ENCODE measurements around the gene SPON1. TPM values are rescaled to one million over a fixed set of nuclear protein-coding genes. Genes with fewer than 3 reads are reported as not detected.

Gene SPON1
- total RNA-seq, 3 donors from 2014 or later (not counting 1 experiment from before 2014, with no cell fraction given), result 0.09 to 0.18 TPM; not detected in 1

GRCh38 chr11:13942378-13942777 lies 20.1 kb upstream of the SPON1 start:
- peaks cover 9% of the 10 kb centered on the region for H3K36me3 Mint-ChIP-seq

GRCh38 chr11:13942971-13943381 lies 19.5 kb upstream of the SPON1 start:
- Mint-ChIP-seq H3K36me3 (peaks cover 3% of the 10 kb centered on the region), H3K4me1 (peaks cover 7% of the 10 kb centered on the region in 2 donors), H3K4me3 (no peak overlapping the region), H3K9me3 (peaks cover 0 to under 1% of the 10 kb centered on the region in 2 donors), H3K27ac (no peak overlapping the region), H3K27me3 (ENCODE audit: low read depth in 2 of 2) (peaks cover 3 to 14% of the 10 kb centered on the region in 2 donors)
- Histone ChIP-seq H3K9me3 (ENCODE audit: control insufficient read depth, insufficient read depth, low read length) (no peaks in the 10 kb centered on the region), H3K27ac (ENCODE audit: low read length) (no peak overlapping the region), H3K4me3 (ENCODE audit: low read length) (no peak overlapping the region), H3K4me1 (ENCODE audit: control insufficient read depth, insufficient read depth, low read length) (peaks cover 10% of the 10 kb centered on the region), H3K36me3 (ENCODE audit: control insufficient read depth, insufficient read depth, low read length) (no peaks in the 10 kb centered on the region), H3K27me3 (ENCODE audit: control insufficient read depth, insufficient read depth, low read length) (no peaks in the 10 kb centered on the region)
- ATAC-seq (no peak), DNase-seq (no peak)
- intact Hi-C loops (cut with micrococcal nuclease), result no loop called here
- TF ChIP-seq CTCF (IDR thresholded peaks at IDR 0.05), result no peak

More at GRCh38 chr11:13942378-13942777, 20.1 kb upstream of the SPON1 start:
- H3K9me3 ChIP-seq (ENCODE audit: control insufficient read depth, insufficient read depth, low read length), result no peaks in the 10 kb centered on the region
- H3K36me3 ChIP-seq (ENCODE audit: control insufficient read depth, insufficient read depth, low read length), result no peaks in the 10 kb centered on the region
- H3K27ac Mint-ChIP-seq, result no peak overlapping the region
- no peak for DNase-seq
- H3K27me3 Mint-ChIP-seq (ENCODE audit: low read depth in 2 of 2), result peaks cover 3 to 18% of the 10 kb centered on the region in 2 donors
- peaks cover 10% of the 10 kb centered on the region for H3K4me1 ChIP-seq (ENCODE audit: control insufficient read depth, insufficient read depth, low read length)
- 100% methylated on average over 1 of the region's 1 CpG for WGBS (ENCODE audit: insufficient coverage)
- TF ChIP-seq CTCF (IDR thresholded peaks at IDR 0.05), result no peak
- intact Hi-C loops (cut with micrococcal nuclease), result no loop called here
- H3K9me3 Mint-ChIP-seq, result peaks cover 0 to 2% of the 10 kb centered on the region in 2 donors
- H3K27me3 ChIP-seq (ENCODE audit: control insufficient read depth, insufficient read depth, low read length), result no peaks in the 10 kb centered on the region
- no peak overlapping the region for H3K4me3 Mint-ChIP-seq
- ATAC-seq, result no peak
- no peak overlapping the region for H3K4me3 ChIP-seq (ENCODE audit: low read length)
- peaks cover 7% of the 10 kb centered on the region in 2 donors for H3K4me1 Mint-ChIP-seq
- no peak overlapping the region for H3K27ac ChIP-seq (ENCODE audit: low read length)

- DNase-seq (no peak), ATAC-seq (no peak)
- no peak for TF ChIP-seq CTCF (IDR thresholded peaks at IDR 0.05)
- Histone ChIP-seq H3K4me3 (ENCODE audit: low read length) (no peak overlapping the region), H3K27me3 (ENCODE audit: control insufficient read depth, insufficient read depth, low read length) (no peaks in the 10 kb centered on the region), H3K9me3 (ENCODE audit: control insufficient read depth, insufficient read depth, low read length) (no peaks in the 10 kb centered on the region), H3K27ac (ENCODE audit: low read length) (no peak overlapping the region), H3K36me3 (ENCODE audit: control insufficient read depth, insufficient read depth, low read length) (no peaks in the 10 kb centered on the region), H3K4me1 (ENCODE audit: control insufficient read depth, insufficient read depth, low read length) (peaks cover 10% of the 10 kb centered on the region)
- H3K4me1 Mint-ChIP-seq, result peaks cover 7% of the 10 kb centered on the region in 2 donors
- H3K4me3 Mint-ChIP-seq, result no peak overlapping the region
- 90% methylated on average over 3 of the region's 3 CpGs for WGBS (ENCODE audit: insufficient coverage)
- no peak overlapping the region for H3K27ac Mint-ChIP-seq
- intact Hi-C loops (cut with micrococcal nuclease), result no loop called here
- H3K27me3 Mint-ChIP-seq (ENCODE audit: low read depth in 2 of 2), result peaks cover 3 to 6% of the 10 kb centered on the region in 2 donors
- no peaks in the 10 kb centered on the region for H3K36me3 Mint-ChIP-seq
- no peaks in the 10 kb centered on the region for H3K9me3 Mint-ChIP-seq
Measured at GRCh38 chr11:13944016-13944415, 18.5 kb upstream of the SPON1 start.

- no peaks in the 10 kb centered on the region for H3K36me3 Mint-ChIP-seq
- peaks cover 8% of the 10 kb centered on the region for H3K4me1 ChIP-seq (ENCODE audit: control insufficient read depth, insufficient read depth, low read length)
- H3K36me3 ChIP-seq (ENCODE audit: control insufficient read depth, insufficient read depth, low read length), result no peaks in the 10 kb centered on the region
- WGBS (ENCODE audit: insufficient coverage), result 98% methylated on average over 3 of the region's 3 CpGs
- TF ChIP-seq CTCF (IDR thresholded peaks at IDR 0.05), result no peak
- no peaks in the 10 kb centered on the region for H3K9me3 Mint-ChIP-seq
- H3K4me3 Mint-ChIP-seq, result no peak overlapping the region
- H3K27me3 ChIP-seq (ENCODE audit: control insufficient read depth, insufficient read depth, low read length), result no peaks in the 10 kb centered on the region
- DNase-seq (no peak), ATAC-seq (no peak)
- H3K9me3 ChIP-seq (ENCODE audit: control insufficient read depth, insufficient read depth, low read length), result no peaks in the 10 kb centered on the region
- H3K4me3 ChIP-seq (ENCODE audit: low read length), result no peak overlapping the region
- H3K27ac Mint-ChIP-seq, result no peak overlapping the region
- peaks cover 6% of the 10 kb centered on the region in 2 donors for H3K27me3 Mint-ChIP-seq (ENCODE audit: low read depth in 2 of 2)
- H3K4me1 Mint-ChIP-seq, result peaks cover 7% of the 10 kb centered on the region in 2 donors
- H3K27ac ChIP-seq (ENCODE audit: low read length), result no peak overlapping the region
- intact Hi-C loops (cut with micrococcal nuclease), result no loop called here
Measured at GRCh38 chr11:13944911-13945425, 17.6 kb upstream of the SPON1 start.

All from natural killer cell (primary cell).